Measurements from ENCODE around the gene CENPS. TPM values are rescaled to one million over a fixed set of nuclear protein-coding genes. Genes with fewer than 3 reads are reported as not detected.

The CENPS gene
- total RNA-seq, 1 experiment from 2014 or later: 16.3 TPM

DNA sequence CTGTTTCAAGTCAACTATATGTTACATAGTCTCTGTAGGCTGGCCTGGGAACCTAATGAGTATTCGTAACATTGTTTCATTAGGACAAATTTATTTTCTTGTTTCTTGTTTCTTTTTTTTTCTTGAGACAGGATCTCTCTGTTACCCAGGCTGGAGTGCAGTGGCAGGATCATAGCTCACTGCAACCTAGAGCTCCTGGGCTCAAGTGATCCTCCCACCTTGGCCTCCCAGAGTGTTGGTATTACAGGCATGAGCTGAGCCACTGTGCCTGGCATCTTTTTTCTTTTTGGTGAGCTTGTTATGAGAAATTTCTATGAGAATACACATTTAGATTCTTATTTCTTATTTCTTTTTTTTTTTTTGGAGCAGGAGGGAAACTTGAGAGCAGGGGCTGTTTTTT is 6.8 kb downstream of the CENPS start:
- no TSS peak for BruUV-seq (replicated peaks)
- ATAC-seq: no peak

DNA sequence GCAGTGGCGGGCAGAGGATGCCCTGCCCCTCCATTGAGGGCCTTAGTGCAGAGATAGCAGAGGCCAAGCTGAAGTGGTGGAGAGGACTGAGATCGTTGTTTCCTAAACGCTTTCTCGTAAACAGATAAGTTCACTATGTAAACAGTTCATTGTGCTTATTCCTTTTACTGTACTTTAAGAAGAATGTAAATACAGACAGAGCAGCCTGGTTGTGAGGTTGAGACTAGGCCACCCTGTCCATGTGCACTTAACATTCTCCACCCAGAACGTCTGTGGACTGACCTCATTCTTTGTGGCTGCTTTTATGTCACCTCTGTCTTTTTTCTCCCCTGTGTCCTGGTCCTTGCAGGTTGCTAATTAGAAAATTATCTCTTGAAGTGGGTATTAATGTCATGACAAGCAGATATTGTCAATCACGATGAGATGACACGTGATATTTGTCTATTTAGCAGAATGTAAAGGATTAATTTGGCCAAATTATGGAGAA is 8.5 kb downstream of the CENPS start:
- Histone ChIP-seq H2AFZ (ENCODE audit: low read length) (no peak overlapping the region), H3K9me2 (replicated peaks; ENCODE audit: low read length) (no peaks in the 10 kb centered on the region), H3K36me3 (ENCODE audit: low read depth, low read length) (no peaks in the 10 kb centered on the region), H3K79me2 (ENCODE audit: low read length) (no peaks in the 10 kb centered on the region), H3K4me1 (ENCODE audit: insufficient read depth, low read length) (no peaks in the 10 kb centered on the region), H3K9ac (ENCODE audit: low read length) (no peak overlapping the region), H3K27ac (ENCODE audit: low read length) (no peak overlapping the region), H3K27me3 (ENCODE audit: low read length) (no peaks in the 10 kb centered on the region), H3K4me2 (ENCODE audit: low read length) (no peak overlapping the region), H3F3A (ENCODE audit: low read length, unreplicated experiment) (no peaks in the 10 kb centered on the region), H4K20me1 (ENCODE audit: low read length) (no peaks in the 10 kb centered on the region), H3K9me3 (ENCODE audit: low read length) (no peaks in the 10 kb centered on the region), H3K4me3 (ENCODE audit: low read length) (no peak overlapping the region)
- BruUV-seq (replicated peaks): no TSS peak
- ChIA-PET POLR2A (ENCODE audit: unreplicated experiment) (no interaction called here), CTCF (no interaction called here)
- ATAC-seq: peak; percentile 50
- TF ChIP-seq EZH2phosphoT487 (IDR thresholded peaks at IDR 0.05; ENCODE audit: borderline replicate concordance, low read length) (no peak), EZH2 (IDR thresholded peaks at IDR 0.05; ENCODE audit: low read length, unreplicated experiment) (no peak)
- TF ChIP-seq, protein P1, sequence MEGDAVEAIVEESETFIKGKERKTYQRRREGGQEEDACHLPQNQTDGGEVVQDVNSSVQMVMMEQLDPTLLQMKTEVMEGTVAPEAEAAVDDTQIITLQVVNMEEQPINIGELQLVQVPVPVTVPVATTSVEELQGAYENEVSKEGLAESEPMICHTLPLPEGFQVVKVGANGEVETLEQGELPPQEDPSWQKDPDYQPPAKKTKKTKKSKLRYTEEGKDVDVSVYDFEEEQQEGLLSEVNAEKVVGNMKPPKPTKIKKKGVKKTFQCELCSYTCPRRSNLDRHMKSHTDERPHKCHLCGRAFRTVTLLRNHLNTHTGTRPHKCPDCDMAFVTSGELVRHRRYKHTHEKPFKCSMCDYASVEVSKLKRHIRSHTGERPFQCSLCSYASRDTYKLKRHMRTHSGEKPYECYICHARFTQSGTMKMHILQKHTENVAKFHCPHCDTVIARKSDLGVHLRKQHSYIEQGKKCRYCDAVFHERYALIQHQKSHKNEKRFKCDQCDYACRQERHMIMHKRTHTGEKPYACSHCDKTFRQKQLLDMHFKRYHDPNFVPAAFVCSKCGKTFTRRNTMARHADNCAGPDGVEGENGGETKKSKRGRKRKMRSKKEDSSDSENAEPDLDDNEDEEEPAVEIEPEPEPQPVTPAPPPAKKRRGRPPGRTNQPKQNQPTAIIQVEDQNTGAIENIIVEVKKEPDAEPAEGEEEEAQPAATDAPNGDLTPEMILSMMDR (conservative IDR thresholded peaks at IDR 0.05; ENCODE audit: low read depth, low read length): no peak
- no peak for DNase-seq
- intact Hi-C loops (cut with micrococcal nuclease): no loop called here

More for the DNA sequence above, 6.8 kb downstream of the CENPS start:
- Histone ChIP-seq H3K9me2 (replicated peaks; ENCODE audit: low read length) (no peaks in the 10 kb centered on the region), H3K27me3 (ENCODE audit: low read length) (no peaks in the 10 kb centered on the region), H2AFZ (ENCODE audit: low read length) (no peak overlapping the region), H3K4me2 (ENCODE audit: low read length) (no peak overlapping the region), H4K20me1 (ENCODE audit: low read length) (no peaks in the 10 kb centered on the region), H3K4me3 (ENCODE audit: low read length) (no peak overlapping the region), H3K36me3 (ENCODE audit: low read depth, low read length) (no peaks in the 10 kb centered on the region), H3K79me2 (ENCODE audit: low read length) (0 out of 2 replicates have a peak, but pooled peaks cover 3% of the 10 kb centered on the region), H3F3A (ENCODE audit: low read length, unreplicated experiment) (no peaks in the 10 kb centered on the region), H3K9ac (ENCODE audit: low read length) (no peak overlapping the region), H3K27ac (ENCODE audit: low read length) (no peak overlapping the region), H3K9me3 (ENCODE audit: low read length) (no peaks in the 10 kb centered on the region), H3K4me1 (ENCODE audit: insufficient read depth, low read length) (no peaks in the 10 kb centered on the region)
- TF ChIP-seq, protein P1 (conservative IDR thresholded peaks at IDR 0.05; ENCODE audit: low read depth, low read length): no peak
- TF ChIP-seq EZH2 (IDR thresholded peaks at IDR 0.05; ENCODE audit: low read length, unreplicated experiment) (no peak), EZH2phosphoT487 (IDR thresholded peaks at IDR 0.05; ENCODE audit: borderline replicate concordance, low read length) (no peak)
- no peak for DNase-seq
- POLR2A ChIA-PET (ENCODE audit: unreplicated experiment): no interaction called here
- CTCF ChIA-PET: interaction anchor here (0.6 to 0.7 kb wide), 2 partner anchors 30 to 525 kb away, joined by 3 to 5 read pairs; no protein-coding TSS in a partner anchor
- intact Hi-C loops (cut with micrococcal nuclease): no loop called here

DNA sequence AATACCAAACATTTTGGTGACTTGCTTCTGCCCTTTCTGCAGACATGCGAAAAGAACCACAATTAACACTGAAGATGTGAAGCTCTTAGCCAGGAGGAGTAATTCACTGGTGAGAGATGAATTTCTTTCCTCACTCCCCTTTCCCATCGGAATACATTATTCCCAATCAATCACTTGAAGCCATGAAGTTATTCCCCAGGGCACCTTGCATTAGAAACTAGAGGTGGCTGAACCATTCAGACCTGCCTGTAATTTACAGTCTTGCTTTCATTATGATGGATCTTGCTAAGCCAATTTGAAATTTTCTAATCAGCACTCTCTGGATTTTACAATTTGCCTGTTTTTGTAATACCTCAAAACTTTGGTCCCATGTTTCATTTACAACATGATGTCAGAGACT is 10.1 kb downstream of the CENPS start:
- H3F3A ChIP-seq (ENCODE audit: low read length, unreplicated experiment): no peaks in the 10 kb centered on the region
- H4K20me1 ChIP-seq (ENCODE audit: low read length): no peaks in the 10 kb centered on the region
- H3K4me3 ChIP-seq (ENCODE audit: low read length): no peak overlapping the region
- no peaks in the 10 kb centered on the region for H3K79me2 ChIP-seq (ENCODE audit: low read length)
- H3K9me3 ChIP-seq (ENCODE audit: low read length): no peaks in the 10 kb centered on the region
- no peaks in the 10 kb centered on the region for H3K36me3 ChIP-seq (ENCODE audit: low read depth, low read length)
- intact Hi-C loops (cut with micrococcal nuclease): no loop called here
- H3K4me1 ChIP-seq (ENCODE audit: insufficient read depth, low read length): no peaks in the 10 kb centered on the region
- no peak overlapping the region for H3K9ac ChIP-seq (ENCODE audit: low read length)
- CTCF ChIA-PET: no interaction called here
- no TSS peak for BruUV-seq (replicated peaks)
- DNase-seq (no peak), ATAC-seq (no peak)
- H3K27ac ChIP-seq (ENCODE audit: low read length): no peak overlapping the region
- no peak overlapping the region for H2AFZ ChIP-seq (ENCODE audit: low read length)
- TF ChIP-seq EZH2phosphoT487 (IDR thresholded peaks at IDR 0.05; ENCODE audit: borderline replicate concordance, low read length): no peak
- TF ChIP-seq, protein P1 (conservative IDR thresholded peaks at IDR 0.05; ENCODE audit: low read depth, low read length): no peak
- no peak for TF ChIP-seq EZH2 (IDR thresholded peaks at IDR 0.05; ENCODE audit: low read length, unreplicated experiment)
- POLR2A ChIA-PET (ENCODE audit: unreplicated experiment): interaction anchor here (0.6 kb wide), 1 partner anchor 133 kb away, joined by 5 read pairs; no protein-coding TSS in a partner anchor
- H3K9me2 ChIP-seq (replicated peaks; ENCODE audit: low read length): no peaks in the 10 kb centered on the region
- H3K4me2 ChIP-seq (ENCODE audit: low read length): no peak overlapping the region
- no peaks in the 10 kb centered on the region for H3K27me3 ChIP-seq (ENCODE audit: low read length)

All from PC-3 (cell line).